H1 (cell line): ENCODE data around the gene FADS6. TPM values are rescaled to one million over a fixed set of nuclear protein-coding genes. Genes with fewer than 3 reads are reported as not detected.

ENCODE experiments used
- CREB1 ChIP-seq: IDR thresholded peaks from 2 replicates; pipeline ENCODE4 v1.6.1; 2012; ENCODE audit warnings: inconsistent platforms
- KDM4A ChIP-seq: IDR thresholded peaks from one replicate; pipeline ENCODE4 v1.7.1; 2012; ENCODE audit warnings: low read depth, mild to moderate bottlenecking, moderate library complexity, low read length, inconsistent platforms; ENCODE audit not compliant: severe bottlenecking
- SIX5 ChIP-seq: IDR thresholded peaks from 2 replicates; pipeline ENCODE4 v1.6.1; 2011; ENCODE audit warnings: mild to moderate bottlenecking, low read depth, low read length
- polyA plus RNA-seq, 7 experiments: library from polyadenylated mRNA; depleted of rRNA in 3 of 7; stranded (reverse) in 5 of 7; unstranded in 2 of 7; fragments of >200 nt in 5 of 7; fragments of 200-250 nt in 2 of 7; gene quantifications; 1 replicate in 5 of 7; 2 replicates in 1 of 7; 4 replicates in 1 of 7; pipeline versions ENCODE4 v1.2.1 to v1.2.3, GENCODE V29; 2011 to 2013; ENCODE audit warnings: missing spikeins in 2 of 7, mixed read lengths in 2 of 7
- total RNA-seq: library from RNA; stranded (reverse); fragmentation: NEBNext Ultra II Directional; extraction: Animal tissue kit (Norgen Biotek cat#: 25700); gene quantifications from 2 replicates; pipeline ENCODE4 v1.2.1, GENCODE V29; 2021

The FADS6 gene
- total and polyA plus RNA-seq, 2 of the 8 experiments (the other 6 are each of a cell fraction or from before 2014, with no cell fraction given): 0.56 to 2.5 TPM

DNA sequence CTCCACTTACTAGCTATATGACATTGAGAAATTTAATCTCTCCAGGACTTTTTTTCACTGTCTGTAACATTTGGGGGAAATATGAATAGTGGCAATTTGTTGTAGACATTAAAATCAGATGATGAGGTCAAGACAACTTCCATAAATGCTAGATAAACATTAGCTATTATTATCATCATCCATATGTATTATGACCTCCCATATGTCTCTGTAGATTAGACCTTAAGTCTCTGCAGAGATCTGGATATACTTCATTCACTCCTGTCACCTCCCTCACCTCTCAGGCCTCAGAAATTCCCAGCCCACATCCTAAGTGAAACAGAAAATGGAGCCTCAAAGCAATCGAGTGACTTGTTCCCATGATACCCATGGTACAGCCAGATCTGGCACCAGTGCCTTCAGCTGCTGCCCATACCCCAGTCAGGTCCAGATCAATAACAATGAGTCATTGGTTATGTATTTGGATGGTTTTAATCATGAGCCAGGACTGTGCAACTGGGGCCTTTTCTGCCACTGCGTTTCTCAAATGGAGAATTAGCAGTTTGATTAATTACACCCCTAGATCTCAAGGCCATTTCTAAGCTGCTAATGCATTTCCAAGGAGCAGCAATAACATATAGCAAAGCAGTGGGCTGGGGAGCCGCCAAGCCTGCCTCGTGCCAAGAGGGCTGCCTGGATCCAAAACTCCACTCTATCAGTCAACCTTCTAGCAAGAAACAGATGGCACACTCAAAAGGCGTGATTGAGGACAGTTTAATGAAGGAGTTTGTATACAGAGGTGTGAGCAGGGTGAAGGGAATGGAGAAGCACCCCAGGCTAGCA lies 18.1 kb downstream of the FADS6 start (continued):
- TF ChIP-seq CREB1: no peak
- no peak for TF ChIP-seq KDM4A
- TF ChIP-seq SIX5: no peak
